GM19438 (cell line): ENCODE data around the gene OMP.
"Not testable (repeated sequence)": the region's sequence is repeated elsewhere in the genome, so short reads cannot be mapped to it uniquely, and the experiment has no call there.

Experiments
- ATAC-seq: cut with Tn5 transposase; IDR thresholded peaks from one replicate; pipeline ENCODE4 v1.9.1; 2021; ENCODE audit warnings: low read depth; ENCODE audit not compliant: unreplicated experiment

Gene OMP

GRCh38 chr11:77102246-77103210 is at the start of gene OMP:
Gene OMP, plus strand, starts transcription at chr11:77102840. Its CDS starts 0 bp downstream, at chr11:77102840.
- ATAC-seq: no peak

GRCh38 chr11:77053217-77054015 is 49.2 kb upstream of the OMP start:
- no peak for ATAC-seq

GRCh38 chr11:77054084-77054483 is 48.6 kb upstream of the OMP start:
- no peak for ATAC-seq

GRCh38 chr11:77055101-77055561 is 47.5 kb upstream of the OMP start:
- ATAC-seq: no peak

- ATAC-seq: no peak
Observed at GRCh38 chr11:77055913-77056312, 46.7 kb upstream of the OMP start.

GRCh38 chr11:77056814-77057402 is 45.7 kb upstream of the OMP start:
- ATAC-seq: no peak

GRCh38 chr11:77057938-77058474 is 44.6 kb upstream of the OMP start:
- no peak for ATAC-seq

GRCh38 chr11:77058900-77059299 is 43.7 kb upstream of the OMP start:
- ATAC-seq: no peak

GRCh38 chr11:77059806-77060205 is 42.8 kb upstream of the OMP start:
- no peak for ATAC-seq

GRCh38 chr11:77060234-77060633 is 42.4 kb upstream of the OMP start:
- ATAC-seq: no peak

GRCh38 chr11:77061258-77061657 is 41.4 kb upstream of the OMP start:
- not testable (repeated sequence) for ATAC-seq

GRCh38 chr11:77062924-77063323 is 39.7 kb upstream of the OMP start:
- no peak for ATAC-seq

- ATAC-seq: no peak
Observed at GRCh38 chr11:77063407-77063806, 39.2 kb upstream of the OMP start.

- no peak for ATAC-seq
Observed at GRCh38 chr11:77063861-77064260, 38.8 kb upstream of the OMP start.

GRCh38 chr11:77064648-77065217 is 37.9 kb upstream of the OMP start:
- ATAC-seq: no peak

- no peak for ATAC-seq
Observed at GRCh38 chr11:77065878-77066228, 36.8 kb upstream of the OMP start.

GRCh38 chr11:77066229-77067042 is 36.2 kb upstream of the OMP start, which contains the start of gene CAPN5:
Gene CAPN5, plus strand, starts transcription at chr11:77066971. Its CDS starts 17,916 bp downstream, at chr11:77084887.
- ATAC-seq: peak; percentile 84

- no peak for ATAC-seq
Observed at GRCh38 chr11:77067861-77068443, 34.7 kb upstream of the OMP start.
